ENCODE data around the gene ERC1. TPM values are rescaled to one million over a fixed set of nuclear protein-coding genes. Genes with fewer than 3 reads are reported as not detected.

Gene ERC1
- total and polyA plus RNA-seq, 9 of the 15 experiments (the other 6 are each of a cell fraction or from before 2014, with no cell fraction given) = 0.74 to 11.8 (median 4.8) TPM

DNA sequence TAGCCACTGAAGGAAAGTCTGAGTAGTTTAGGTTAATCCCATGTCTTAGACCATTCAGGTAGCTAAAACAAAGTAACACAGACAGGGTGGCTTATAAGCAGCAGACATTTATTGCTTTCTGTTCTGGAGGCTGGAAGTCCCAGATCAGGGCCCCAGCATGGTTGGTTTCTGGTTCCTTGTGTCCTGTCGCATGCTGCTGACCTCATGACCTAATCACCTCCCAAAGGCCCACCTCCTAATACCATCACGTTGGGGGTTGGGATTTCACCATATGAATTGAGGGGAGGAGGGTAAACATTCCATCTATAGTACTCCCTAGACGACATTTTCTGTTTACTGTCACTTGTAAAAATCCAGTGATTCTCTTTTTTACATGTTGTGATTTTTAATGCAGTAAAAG lies 454.8 kb downstream of the ERC1 start:
- in situ Hi-C loops (cut with MboI) = no loop called here
- TF ChIP-seq FOXP1 (CRISPR knock-in tag; IDR thresholded peaks at IDR 0.05) = no peak
- no peaks in the 10 kb centered on the region for H3K9me1 ChIP-seq (ENCODE audit: control insufficient read depth, insufficient read depth, low read length)
- WGBS (ENCODE audit: insufficient coverage, low coverage, missing lambda C conversion rate) = 39% methylated on average over 3 of the region's 3 CpGs
- ChIA-PET CTCF (ENCODE audit: low intra/inter-chr PET ratio) (no interaction called here), POLR2A (no interaction called here)
- H3K9me3 ChIP-seq (replicated peaks; ENCODE audit: control insufficient read depth, insufficient read depth, low read depth, low read length) = no peaks in the 10 kb centered on the region
- H3K9ac ChIP-seq (ENCODE audit: insufficient read depth in 1 of 2, low read depth in 2 of 2, low read length in 2 of 2) = no peak overlapping the region
- FAIRE-seq (no peak), DNase-seq (ENCODE audit: extremely low read depth in 1 of 4, low spot score in 3 of 4) (no peak), ATAC-seq (no peak)
- H3K4me2 ChIP-seq (ENCODE audit: insufficient read depth, low read length) = no peak overlapping the region
- H3K36me3 ChIP-seq (ENCODE audit: control insufficient read depth, insufficient read depth, low read length) = no peaks in the 10 kb centered on the region
- H3K79me2 ChIP-seq (ENCODE audit: control insufficient read depth, insufficient read depth, low read length) = no peaks in the 10 kb centered on the region
- H3K4me3 ChIP-seq = no peak overlapping the region
- intact Hi-C loops (cut with micrococcal nuclease) = no loop called here
- BruUV-seq (replicated peaks) = no TSS peak
- no peaks in the 10 kb centered on the region for H4K20me1 ChIP-seq (replicated peaks; ENCODE audit: control insufficient read depth, insufficient read depth, low read length)
- H3K27ac ChIP-seq (ENCODE audit: extremely low read depth, low read depth, low read length) = no peak overlapping the region
- H3K27me3 ChIP-seq (ENCODE audit: control insufficient read depth in 2 of 2, insufficient read depth in 2 of 2, low read length in 2 of 2) = no peaks in the 10 kb centered on the region
- peaks cover 0 to 2% of the 10 kb centered on the region in 2 experiments; a peak in 2 of 5 replicates for H3K4me1 ChIP-seq (replicated peaks in 1 of 2; ENCODE audit: control insufficient read depth in 2 of 2, insufficient read depth in 2 of 2, low read length in 2 of 2)
- no peak overlapping the region for H2AFZ ChIP-seq (ENCODE audit: low read depth, low read length)

DNA sequence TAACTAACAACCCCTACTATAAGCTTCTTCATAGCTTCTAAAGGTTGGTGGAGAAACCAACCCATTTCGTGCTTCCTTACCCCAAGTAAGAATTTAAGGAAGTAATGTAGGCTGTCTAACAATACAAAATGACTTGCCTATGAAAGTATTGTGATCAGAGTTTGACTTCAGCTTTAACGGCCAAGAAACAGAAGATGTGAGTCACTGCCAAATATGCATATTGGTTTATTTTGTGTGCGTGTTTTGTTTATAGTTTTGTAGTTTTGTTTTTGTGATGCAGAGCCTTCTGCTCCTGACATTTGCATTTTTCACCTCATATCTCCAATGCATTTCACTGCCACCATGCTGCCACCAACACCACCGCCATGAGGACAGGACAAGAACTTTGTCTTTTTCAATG lies 457.3 kb downstream of the ERC1 start:
- no peaks in the 10 kb centered on the region for H3K79me2 ChIP-seq (ENCODE audit: control insufficient read depth, insufficient read depth, low read length)
- DNase-seq (ENCODE audit: extremely low read depth in 1 of 4, low spot score in 3 of 4) (no peak), ATAC-seq (no peak), FAIRE-seq (no peak)
- no TSS peak for BruUV-seq (replicated peaks)
- no peaks in the 10 kb centered on the region for H3K36me3 ChIP-seq (ENCODE audit: control insufficient read depth, insufficient read depth, low read length)
- H2AFZ ChIP-seq (ENCODE audit: low read depth, low read length) = no peak overlapping the region
- WGBS (ENCODE audit: insufficient coverage, low coverage, missing lambda C conversion rate) = 81% methylated on average over 4 of the region's 4 CpGs
- intact Hi-C loops (cut with micrococcal nuclease) = no loop called here
- no peaks in the 10 kb centered on the region for H3K9me3 ChIP-seq (replicated peaks; ENCODE audit: control insufficient read depth, insufficient read depth, low read depth, low read length)
- H3K27ac ChIP-seq (ENCODE audit: extremely low read depth, low read depth, low read length) = no peak overlapping the region
- no peaks in the 10 kb centered on the region for H3K27me3 ChIP-seq (ENCODE audit: control insufficient read depth in 2 of 2, insufficient read depth in 2 of 2, low read length in 2 of 2)
- H4K20me1 ChIP-seq (replicated peaks; ENCODE audit: control insufficient read depth, insufficient read depth, low read length) = no peaks in the 10 kb centered on the region
- H3K4me3 ChIP-seq = no peak overlapping the region
- TF ChIP-seq ZNF699 (CRISPR knock-in tag; IDR thresholded peaks at IDR 0.05; ENCODE audit: insufficient replicate concordance) (no peak), MCM5 (IDR thresholded peaks at IDR 0.05; ENCODE audit: low read depth) (no peak), CHD1 (IDR thresholded peaks at IDR 0.05; ENCODE audit: low read length) (no peak), MEF2A (IDR thresholded peaks at IDR 0.05; ENCODE audit: control insufficient read depth, low read depth, low read length) (no peak), SIN3A (IDR thresholded peaks at IDR 0.05; ENCODE audit: borderline replicate concordance in 2 of 2, control insufficient read depth in 1 of 2, low read depth in 2 of 2, low read length in 2 of 2) (no peak), TAF15 (IDR thresholded peaks at IDR 0.05; ENCODE audit: low read depth, low read length) (no peak), ZNF79 (CRISPR knock-in tag; IDR thresholded peaks at IDR 0.05; ENCODE audit: low read depth) (no peak), ZNF436 (CRISPR knock-in tag; IDR thresholded peaks at IDR 0.05) (no peak), MAFG (tag; conservative IDR thresholded peaks at IDR 0.05) (no peak), NFE2 (IDR thresholded peaks at IDR 0.05; ENCODE audit: low read depth) (no peak), PTRF (tag; IDR thresholded peaks at IDR 0.05) (no peak)
- TF ChIP-seq, protein P1, sequence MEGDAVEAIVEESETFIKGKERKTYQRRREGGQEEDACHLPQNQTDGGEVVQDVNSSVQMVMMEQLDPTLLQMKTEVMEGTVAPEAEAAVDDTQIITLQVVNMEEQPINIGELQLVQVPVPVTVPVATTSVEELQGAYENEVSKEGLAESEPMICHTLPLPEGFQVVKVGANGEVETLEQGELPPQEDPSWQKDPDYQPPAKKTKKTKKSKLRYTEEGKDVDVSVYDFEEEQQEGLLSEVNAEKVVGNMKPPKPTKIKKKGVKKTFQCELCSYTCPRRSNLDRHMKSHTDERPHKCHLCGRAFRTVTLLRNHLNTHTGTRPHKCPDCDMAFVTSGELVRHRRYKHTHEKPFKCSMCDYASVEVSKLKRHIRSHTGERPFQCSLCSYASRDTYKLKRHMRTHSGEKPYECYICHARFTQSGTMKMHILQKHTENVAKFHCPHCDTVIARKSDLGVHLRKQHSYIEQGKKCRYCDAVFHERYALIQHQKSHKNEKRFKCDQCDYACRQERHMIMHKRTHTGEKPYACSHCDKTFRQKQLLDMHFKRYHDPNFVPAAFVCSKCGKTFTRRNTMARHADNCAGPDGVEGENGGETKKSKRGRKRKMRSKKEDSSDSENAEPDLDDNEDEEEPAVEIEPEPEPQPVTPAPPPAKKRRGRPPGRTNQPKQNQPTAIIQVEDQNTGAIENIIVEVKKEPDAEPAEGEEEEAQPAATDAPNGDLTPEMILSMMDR (IDR thresholded peaks at IDR 0.05 in 2 of 3, conservative IDR thresholded peaks at IDR 0.05 in 1 of 3; ENCODE audit: insufficient read depth in 2 of 3, low read depth in 1 of 3, low read length in 3 of 3) = no peak
- in situ Hi-C loops (cut with MboI) = no loop called here
- H3K9ac ChIP-seq (ENCODE audit: insufficient read depth in 1 of 2, low read depth in 2 of 2, low read length in 2 of 2) = no peak overlapping the region
- H3K4me1 ChIP-seq (replicated peaks in 1 of 2; ENCODE audit: control insufficient read depth in 2 of 2, insufficient read depth in 2 of 2, low read length in 2 of 2) = peaks cover 0 to 2% of the 10 kb centered on the region in 2 experiments; a peak in 2 of 5 replicates
- no peaks in the 10 kb centered on the region for H3K9me1 ChIP-seq (ENCODE audit: control insufficient read depth, insufficient read depth, low read length)
- H3K4me2 ChIP-seq (ENCODE audit: insufficient read depth, low read length) = no peak overlapping the region
- ChIA-PET CTCF (ENCODE audit: low intra/inter-chr PET ratio) (no interaction called here), POLR2A (no interaction called here)

All from K562 (cell line).